ENCODE results near the gene POU2AF1.

DNA sequence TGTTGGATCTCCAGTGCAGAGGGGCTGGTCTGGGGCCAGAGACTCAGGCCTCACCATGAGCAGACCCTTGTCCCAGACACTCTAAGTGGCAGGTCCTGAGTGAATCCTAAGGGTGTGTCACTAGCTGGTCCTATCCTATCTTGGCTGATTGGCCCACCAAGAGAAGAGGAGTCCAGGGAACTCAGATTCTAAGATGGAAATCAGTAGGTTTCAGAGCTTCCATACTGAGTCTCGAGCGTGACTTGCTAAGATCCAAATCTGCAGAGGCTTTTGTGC lies 10.9 kb downstream of the POU2AF1 start:
- TF ChIP-seq, protein P1, sequence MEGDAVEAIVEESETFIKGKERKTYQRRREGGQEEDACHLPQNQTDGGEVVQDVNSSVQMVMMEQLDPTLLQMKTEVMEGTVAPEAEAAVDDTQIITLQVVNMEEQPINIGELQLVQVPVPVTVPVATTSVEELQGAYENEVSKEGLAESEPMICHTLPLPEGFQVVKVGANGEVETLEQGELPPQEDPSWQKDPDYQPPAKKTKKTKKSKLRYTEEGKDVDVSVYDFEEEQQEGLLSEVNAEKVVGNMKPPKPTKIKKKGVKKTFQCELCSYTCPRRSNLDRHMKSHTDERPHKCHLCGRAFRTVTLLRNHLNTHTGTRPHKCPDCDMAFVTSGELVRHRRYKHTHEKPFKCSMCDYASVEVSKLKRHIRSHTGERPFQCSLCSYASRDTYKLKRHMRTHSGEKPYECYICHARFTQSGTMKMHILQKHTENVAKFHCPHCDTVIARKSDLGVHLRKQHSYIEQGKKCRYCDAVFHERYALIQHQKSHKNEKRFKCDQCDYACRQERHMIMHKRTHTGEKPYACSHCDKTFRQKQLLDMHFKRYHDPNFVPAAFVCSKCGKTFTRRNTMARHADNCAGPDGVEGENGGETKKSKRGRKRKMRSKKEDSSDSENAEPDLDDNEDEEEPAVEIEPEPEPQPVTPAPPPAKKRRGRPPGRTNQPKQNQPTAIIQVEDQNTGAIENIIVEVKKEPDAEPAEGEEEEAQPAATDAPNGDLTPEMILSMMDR (conservative IDR thresholded peaks at IDR 0.05 in 1 of 2, IDR thresholded peaks at IDR 0.05 in 1 of 2; ENCODE audit: extremely low read depth in 1 of 2, insufficient read depth in 1 of 2, low read depth in 1 of 2, low read length in 2 of 2), result no peak
- no peak for TF ChIP-seq EZH2 (IDR thresholded peaks at IDR 0.05; ENCODE audit: borderline replicate concordance, low read length)
